ENCODE data around the gene VBP1.
"Not testable (repeated sequence)": the region's sequence is repeated elsewhere in the genome, so short reads cannot be mapped to it uniquely, and the experiment has no call there.

Gene VBP1

DNA sequence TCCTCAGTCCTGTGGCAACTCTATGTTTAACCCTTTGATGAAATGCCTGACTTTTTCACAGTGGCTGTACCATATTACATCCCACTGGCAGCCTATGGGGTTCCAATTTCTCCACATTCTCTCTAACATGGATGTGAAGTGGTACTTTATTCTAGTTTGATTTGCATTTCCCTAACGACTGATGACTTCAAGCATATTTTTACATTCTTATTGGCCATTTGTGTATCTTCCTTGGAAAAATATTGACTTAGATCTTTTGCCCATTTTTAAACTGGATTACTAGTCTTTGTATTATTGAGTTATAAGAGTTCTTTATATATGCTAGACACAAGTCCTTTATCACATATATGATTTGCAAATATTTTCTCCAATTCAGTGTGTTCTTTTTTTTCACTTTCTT lies 50.2 kb downstream of the VBP1 start:
- no peak for DNase-seq

DNA sequence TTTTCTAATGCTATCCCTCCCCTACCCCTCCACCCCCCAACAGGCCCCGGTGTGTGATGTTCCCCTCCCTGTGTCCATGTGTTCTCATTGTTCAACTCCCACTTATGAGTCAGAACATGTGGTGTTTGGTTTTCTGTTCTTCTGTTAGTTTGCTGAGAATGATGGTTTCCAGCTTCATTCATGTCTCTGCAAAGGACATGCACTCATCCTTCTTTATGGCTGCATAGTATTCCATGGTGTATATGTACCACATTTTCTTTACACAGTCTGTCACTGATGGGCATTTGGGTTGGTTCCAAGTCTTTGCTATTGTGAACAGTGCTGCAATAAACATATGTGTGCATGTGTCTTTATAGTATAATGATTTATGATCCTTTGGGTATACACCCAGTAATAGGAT lies 51.7 kb downstream of the VBP1 start:
- DNase-seq: not testable (repeated sequence)

DNA sequence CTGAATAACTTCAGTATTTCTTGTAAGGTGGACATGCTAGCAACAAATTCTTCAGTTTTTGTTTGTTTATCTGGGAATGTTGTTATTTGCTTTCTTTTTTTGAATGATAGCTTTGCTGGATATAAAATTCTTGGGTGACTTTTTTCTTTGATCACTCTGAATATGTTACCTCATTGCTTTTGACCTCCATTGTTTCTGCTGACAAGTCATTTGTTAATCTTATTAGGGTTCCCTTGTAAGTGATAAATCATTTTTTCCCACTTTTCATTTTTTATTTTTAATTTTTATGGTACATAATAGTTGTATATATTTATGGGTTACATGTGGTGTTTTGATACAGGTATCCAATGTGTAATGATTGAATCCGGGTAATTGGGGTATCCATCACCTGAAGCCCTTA lies 54.7 kb downstream of the VBP1 start:
- DNase-seq: no peak

DNA sequence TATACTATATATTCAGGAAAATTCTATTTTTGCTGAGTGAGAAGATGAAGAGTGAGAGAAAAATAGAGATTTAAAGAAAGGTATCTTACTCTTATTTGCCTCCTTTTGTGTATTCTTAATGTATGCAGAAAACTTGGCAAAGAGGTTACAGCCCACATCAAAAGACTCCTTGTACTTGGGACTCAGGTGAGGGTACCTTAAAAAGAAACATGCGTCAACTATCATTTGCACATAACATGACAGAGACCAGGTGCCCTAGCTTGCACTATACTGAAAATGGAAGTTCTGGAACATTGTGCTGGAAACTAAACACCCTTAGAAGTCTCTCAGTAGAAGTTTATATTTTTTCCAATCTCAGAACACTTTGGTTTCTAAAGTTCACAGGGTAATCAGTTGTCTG lies 63.6 kb downstream of the VBP1 start:
- DNase-seq: no peak
